ENCODE results near the gene UNC5C. TPM values are rescaled to one million over a fixed set of nuclear protein-coding genes. Genes with fewer than 3 reads are reported as not detected.

The UNC5C gene
- total RNA-seq, 4 donors from 2014 or later = 3.3 to 21.6 (median 7.9) TPM

DNA sequence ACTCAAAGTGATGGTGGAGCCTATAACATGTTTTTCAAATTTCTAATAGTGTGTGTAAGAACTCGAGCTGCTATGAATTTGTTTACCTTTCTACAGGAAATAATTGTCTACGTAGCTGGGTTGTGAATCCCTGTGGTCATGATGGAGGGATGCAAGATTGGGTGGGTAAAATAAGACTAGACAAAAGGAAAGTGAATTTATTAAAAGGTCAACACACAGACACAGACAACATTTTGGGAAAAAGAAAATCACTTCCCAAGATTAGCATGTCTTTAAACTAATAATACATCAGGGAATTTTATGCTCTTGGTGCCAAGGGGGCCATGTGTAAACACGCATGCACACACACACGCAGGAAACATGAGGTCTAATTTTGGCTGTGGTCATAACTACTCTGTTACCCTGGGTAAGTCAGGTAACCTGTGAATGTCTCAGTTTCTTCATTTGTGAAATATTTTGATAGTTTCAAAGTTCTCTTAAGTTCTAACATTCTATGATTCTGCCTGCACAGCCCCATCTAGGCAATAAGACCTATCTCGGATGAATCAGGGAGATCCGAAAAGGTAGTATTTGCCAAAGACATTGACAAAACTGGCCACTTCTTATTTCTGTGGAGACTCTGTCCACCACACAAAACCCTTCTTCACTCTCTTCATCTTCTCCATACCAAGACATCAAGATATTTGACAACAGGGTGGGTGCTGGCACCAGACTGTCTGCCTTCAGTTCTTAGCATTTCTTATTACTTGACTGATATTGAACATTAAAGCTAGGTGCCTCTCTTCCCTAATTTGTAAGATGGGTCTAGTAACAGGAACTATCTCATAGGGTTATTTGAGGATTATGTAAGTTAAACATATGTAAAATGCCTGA lies 1.6 kb upstream of the UNC5C start:
- intact Hi-C loops (cut with DNase I; ENCODE audit: low total_unique reads) = no loop called here
- DNase-seq = no peak
- peak overlapping the region; percentile 76 to 85 for H3K27ac ChIP-seq
- TF ChIP-seq, protein P1, sequence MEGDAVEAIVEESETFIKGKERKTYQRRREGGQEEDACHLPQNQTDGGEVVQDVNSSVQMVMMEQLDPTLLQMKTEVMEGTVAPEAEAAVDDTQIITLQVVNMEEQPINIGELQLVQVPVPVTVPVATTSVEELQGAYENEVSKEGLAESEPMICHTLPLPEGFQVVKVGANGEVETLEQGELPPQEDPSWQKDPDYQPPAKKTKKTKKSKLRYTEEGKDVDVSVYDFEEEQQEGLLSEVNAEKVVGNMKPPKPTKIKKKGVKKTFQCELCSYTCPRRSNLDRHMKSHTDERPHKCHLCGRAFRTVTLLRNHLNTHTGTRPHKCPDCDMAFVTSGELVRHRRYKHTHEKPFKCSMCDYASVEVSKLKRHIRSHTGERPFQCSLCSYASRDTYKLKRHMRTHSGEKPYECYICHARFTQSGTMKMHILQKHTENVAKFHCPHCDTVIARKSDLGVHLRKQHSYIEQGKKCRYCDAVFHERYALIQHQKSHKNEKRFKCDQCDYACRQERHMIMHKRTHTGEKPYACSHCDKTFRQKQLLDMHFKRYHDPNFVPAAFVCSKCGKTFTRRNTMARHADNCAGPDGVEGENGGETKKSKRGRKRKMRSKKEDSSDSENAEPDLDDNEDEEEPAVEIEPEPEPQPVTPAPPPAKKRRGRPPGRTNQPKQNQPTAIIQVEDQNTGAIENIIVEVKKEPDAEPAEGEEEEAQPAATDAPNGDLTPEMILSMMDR (IDR thresholded peaks at IDR 0.05) = no peak
- TF ChIP-seq POLR2A (IDR thresholded peaks at IDR 0.05) = no peak
- H3K4me3 ChIP-seq = peak overlapping the region; percentile 47 to 68
- no peaks in the 10 kb centered on the region for H3K4me1 ChIP-seq
- H3K27me3 ChIP-seq = no peaks in the 10 kb centered on the region
- H3K36me3 ChIP-seq = no peaks in the 10 kb centered on the region
- H3K9me3 ChIP-seq = no peaks in the 10 kb centered on the region

DNA sequence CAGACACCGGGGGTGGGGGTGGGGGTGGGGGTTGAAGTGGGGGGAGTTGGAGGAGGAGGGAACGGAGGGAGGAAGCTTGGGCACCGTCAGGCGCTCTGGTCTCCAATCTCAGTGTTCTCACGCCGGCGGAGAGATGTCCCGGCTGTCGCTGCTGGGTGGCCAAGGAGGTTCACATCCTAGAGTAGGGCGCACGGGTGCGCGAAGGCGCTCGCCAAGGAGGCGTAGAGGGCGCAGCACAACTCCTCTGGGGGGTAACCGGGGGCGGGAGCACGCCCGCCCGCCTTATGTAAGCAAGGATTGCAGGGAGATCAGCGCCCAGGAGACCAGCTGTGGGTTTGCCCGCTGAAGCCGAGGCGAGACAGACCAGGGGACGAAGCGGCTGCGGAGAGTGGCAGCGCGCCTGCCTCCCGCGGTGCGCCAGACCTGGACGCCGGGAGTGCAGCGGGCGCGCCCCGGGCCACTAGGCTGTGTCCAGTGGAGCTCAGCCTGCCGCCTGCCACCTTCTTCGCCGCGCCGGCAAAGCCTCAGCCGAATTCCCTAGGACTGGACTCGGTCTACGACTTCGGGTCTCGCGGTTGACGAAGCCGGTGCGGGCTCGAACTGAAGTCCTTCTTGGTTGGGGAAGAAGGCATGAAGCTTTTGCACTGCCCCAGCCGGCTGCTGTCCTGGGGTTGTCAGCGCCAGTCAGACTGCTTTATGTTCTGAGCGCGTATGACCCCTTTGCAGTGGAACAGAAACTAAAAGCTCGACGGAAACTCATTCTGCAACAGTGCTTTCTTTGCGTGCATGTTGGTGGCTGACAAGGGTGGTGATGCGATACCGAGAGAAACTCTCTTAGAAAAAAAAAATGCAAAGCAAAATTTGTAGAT lies 707 bp upstream of the UNC5C start:
- intact Hi-C loops (cut with DNase I; ENCODE audit: low total_unique reads) = no loop called here
- Histone ChIP-seq H3K36me3 (no peaks in the 10 kb centered on the region), H3K4me3 (peak overlapping the region; percentile 47 to 68), H3K27me3 (no peaks in the 10 kb centered on the region), H3K9me3 (no peaks in the 10 kb centered on the region), H3K4me1 (no peaks in the 10 kb centered on the region), H3K27ac (peak overlapping the region; percentile 76 to 85)
- DNase-seq = peak; percentile 35 to 55
- TF ChIP-seq POLR2A (IDR thresholded peaks at IDR 0.05) = peak in 1 of 2 donors; percentile 10
- TF ChIP-seq, protein P1 (IDR thresholded peaks at IDR 0.05) = no peak

DNA sequence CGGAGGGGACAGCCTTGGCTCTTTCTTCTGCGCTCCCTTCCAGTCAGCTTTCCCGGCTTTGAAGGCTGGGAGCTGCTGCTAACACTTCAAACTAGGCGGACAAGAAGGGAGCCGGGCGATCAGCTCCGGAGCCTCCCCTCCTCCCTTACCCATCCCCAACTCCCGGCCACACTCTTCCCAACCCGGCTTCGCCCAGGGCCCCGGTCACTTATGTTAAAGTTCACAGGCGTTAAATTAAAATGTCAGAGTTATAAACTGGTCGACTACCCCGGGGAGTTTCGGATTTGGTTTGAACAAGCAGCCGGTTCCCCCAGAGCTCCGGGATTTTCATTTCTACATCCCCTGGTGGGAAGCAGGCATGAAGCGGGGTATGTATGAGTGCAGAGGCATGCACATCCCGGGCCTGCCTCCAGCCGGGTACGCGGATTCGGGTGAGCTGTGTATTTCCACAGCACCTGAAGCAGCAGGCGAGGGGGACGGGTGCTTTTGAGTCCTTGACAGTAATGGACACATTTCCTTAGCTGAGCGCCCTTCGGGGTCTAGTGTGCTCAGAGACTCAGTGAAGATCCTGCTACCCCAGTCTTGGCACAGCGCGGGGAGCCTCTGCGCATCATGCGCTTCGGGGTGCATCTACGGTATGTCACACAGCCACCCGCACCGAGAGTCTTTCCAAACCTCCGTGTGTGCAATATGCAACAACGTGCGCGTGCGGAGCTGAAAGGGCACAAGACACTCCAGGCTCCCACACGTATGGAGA lies 880 bp downstream of the UNC5C start:
- peak overlapping the region; percentile 47 to 68 for H3K4me3 ChIP-seq
- peak in 1 of 2 donors; percentile 14 for TF ChIP-seq POLR2A (IDR thresholded peaks at IDR 0.05)
- TF ChIP-seq, protein P1 (IDR thresholded peaks at IDR 0.05) = no peak
- no peaks in the 10 kb centered on the region for H3K9me3 ChIP-seq
- intact Hi-C loops (cut with DNase I; ENCODE audit: low total_unique reads) = no loop called here
- no peaks in the 10 kb centered on the region for H3K4me1 ChIP-seq
- peak overlapping the region; percentile 76 to 85 for H3K27ac ChIP-seq
- H3K27me3 ChIP-seq = no peaks in the 10 kb centered on the region
- no peaks in the 10 kb centered on the region for H3K36me3 ChIP-seq
- peak; percentile 29 to 54 for DNase-seq

DNA sequence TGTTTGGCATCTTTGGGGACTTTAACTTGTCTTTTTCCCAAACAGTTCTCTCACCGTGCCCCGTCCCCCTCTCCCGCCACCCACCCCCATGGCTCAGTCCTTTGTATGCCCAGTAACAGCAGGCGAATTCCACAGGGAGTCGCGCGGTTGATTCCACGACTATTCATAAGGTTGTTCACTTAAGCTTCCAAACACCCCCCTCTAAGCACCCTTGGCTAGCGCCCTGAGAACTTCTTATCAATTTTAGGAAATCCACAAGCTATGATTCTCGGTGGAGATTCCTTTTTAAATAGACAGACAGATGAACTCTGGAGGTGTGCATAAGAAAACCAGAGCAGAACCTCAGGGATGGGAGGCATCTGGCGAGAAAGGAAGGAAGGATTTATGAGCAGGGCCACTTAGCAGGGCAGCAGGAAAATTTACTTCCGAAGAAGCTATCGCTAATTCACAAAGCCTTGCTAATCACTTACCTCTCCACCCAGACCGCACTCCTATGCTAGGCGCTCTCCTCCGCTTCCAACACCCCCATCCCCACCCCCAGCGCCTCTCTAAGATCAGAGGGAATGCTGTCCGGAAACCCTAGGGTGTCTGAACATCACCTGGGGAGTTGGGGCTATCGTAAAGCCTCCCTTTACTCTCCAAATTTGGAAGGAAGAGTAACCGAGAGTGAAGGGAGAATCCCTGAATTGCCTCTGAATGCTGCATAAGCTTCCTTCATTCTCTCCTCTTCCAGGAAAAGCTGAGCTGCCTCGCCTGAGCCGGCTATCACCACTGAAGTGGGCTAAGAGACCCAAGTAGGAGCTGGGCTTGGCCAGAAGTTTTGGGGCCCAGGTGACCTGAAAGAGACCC lies 1.7 kb downstream of the UNC5C start:
- Histone ChIP-seq H3K9me3 (no peaks in the 10 kb centered on the region), H3K27ac (peak overlapping the region; percentile 76 to 85), H3K4me3 (peak overlapping the region; percentile 47 to 68), H3K27me3 (no peaks in the 10 kb centered on the region), H3K4me1 (no peaks in the 10 kb centered on the region), H3K36me3 (no peaks in the 10 kb centered on the region)
- no peak for TF ChIP-seq POLR2A (IDR thresholded peaks at IDR 0.05)
- TF ChIP-seq, protein P1 (IDR thresholded peaks at IDR 0.05) = no peak
- DNase-seq = no peak
- intact Hi-C loops (cut with DNase I; ENCODE audit: low total_unique reads) = no loop called here

Measured in uterus (tissue), 4 donors.